Panc1 (cell line): ENCODE results near the gene ASB5. TPM values are rescaled to one million over a fixed set of nuclear protein-coding genes. Genes with fewer than 3 reads are reported as not detected.

Experiments
- ATAC-seq: fragments of 200-7000 bp; cut with Tn5 transposase; 2 replicates; pipeline ENCODE4 v1.9.1; 2020; ENCODE audit warnings: mild to moderate bottlenecking, moderate library complexity
- BruUV-seq: library from RNA; stranded (reverse); fragments of 400-500 nt; replicated peaks from 2 replicates; lab custom pipeline; 2021; lab: Mats Ljungman, UMichigan
- CTCF ChIA-PET: fragments of 300-600 bp; sonication (Branson Sonifier 250); formaldehyde crosslinking; loops from one replicate; lab custom pipeline; 2022; ENCODE audit warnings: antibody characterized with exemption; lab: Charles Lee
- POLR2A ChIA-PET: fragments of 300-600 bp; sonication (Branson Sonifier 250); formaldehyde crosslinking; loops from one replicate; lab custom pipeline; 2022; ENCODE audit warnings: antibody characterized with exemption; lab: Charles Lee
- DNase-seq: peaks from one replicate; pipeline ENCODE4 v3.0.0-alpha.2; 2010; ENCODE audit warnings: low read depth, low spot score
- H3K27ac ChIP-seq: 2 replicates; pipeline ENCODE4 v1.5.1; 2011; ENCODE audit warnings: mild to moderate bottlenecking, low read length, inconsistent platforms
- H3K27me3 ChIP-seq: fragments of 200-500 bp; sonication (Bioruptor generic); 2 replicates; pipeline ENCODE4 v1.6.0; 2014; ENCODE audit warnings: low read length, inconsistent platforms; ENCODE audit not compliant: control insufficient read depth, insufficient read depth
- H3K36me3 ChIP-seq: fragments of 200-500 bp; sonication (Bioruptor generic); 2 replicates; pipeline ENCODE4 v1.5.1; 2014; ENCODE audit warnings: inconsistent platforms, mild to moderate bottlenecking, low read length, moderate library complexity; ENCODE audit not compliant: control insufficient read depth, insufficient read depth
- H3K4me1 ChIP-seq: 2 replicates; pipeline ENCODE4 v1.5.1; 2011; ENCODE audit warnings: inconsistent platforms, mild to moderate bottlenecking, low read length, moderate library complexity; ENCODE audit not compliant: control insufficient read depth, insufficient read depth
- H3K4me3 ChIP-seq, 2 experiments: 2 replicates each; pipeline ENCODE4 v1.5.1; 2011 to 2012; ENCODE audit warnings: low read depth in 2 of 2, low read length in 2 of 2, mild to moderate bottlenecking in 2 of 2, inconsistent platforms in 1 of 2, moderate library complexity in 1 of 2
- H3K9me3 ChIP-seq: fragments of 200-500 bp; sonication (Bioruptor generic); 2 replicates; pipeline ENCODE4 v1.5.1; 2014; ENCODE audit warnings: low read depth, mild to moderate bottlenecking, inconsistent platforms, low read length, moderate library complexity; ENCODE audit not compliant: control insufficient read depth, insufficient read depth
- POLR2AphosphoS5 ChIP-seq: IDR thresholded peaks from 2 replicates; pipeline ENCODE4 v1.6.1; 2012; ENCODE audit warnings: mild to moderate bottlenecking, low read depth, low read length, moderate library complexity
- SIN3A ChIP-seq: IDR thresholded peaks from 2 replicates; pipeline ENCODE4 v1.6.1; 2012; ENCODE audit warnings: low read depth, mild to moderate bottlenecking, low read length, moderate library complexity, borderline replicate concordance; ENCODE audit not compliant: insufficient read depth
- TCF7L2 ChIP-seq: IDR thresholded peaks from 2 replicates; pipeline ENCODE4 v1.6.1; 2011; ENCODE audit warnings: mild to moderate bottlenecking, low read depth, low read length, inconsistent platforms
- in situ Hi-C: cut with HindIII; loops from 2 replicates; pipeline ENCODE4 v1.10.0; 2016; ENCODE audit warnings: low sequenced_read_pairs, low pct_unique_long_range_greater_than_20kb
- intact Hi-C: fragments of 100-400 bp; cut with micrococcal nuclease; formaldehyde crosslinking; loops from one replicate; pipeline ENCODE4 v1.10.0; 2022; ENCODE audit not compliant: unreplicated experiment
- total RNA-seq: library from RNA; stranded (reverse); gene quantifications from one replicate; pipeline ENCODE4 v1.2.1, GENCODE V29; 2021; ENCODE audit not compliant: unreplicated experiment
- TF ChIP-seq, protein P1 (sequence below): fragments of 450-650 bp; IDR thresholded peaks from 2 replicates; pipeline ENCODE4 v1.5.1; 2017; ENCODE audit warnings: mild to moderate bottlenecking
- TF ChIP-seq, protein P2 (sequence below), 2 experiments: IDR thresholded peaks; 2 replicates each; pipeline ENCODE4 v1.6.1; 2011 to 2012; ENCODE audit warnings: low read depth in 2 of 2, control low read depth in 1 of 2, low read length in 1 of 2, mild to moderate bottlenecking in 1 of 2, moderate library complexity in 1 of 2; ENCODE audit not compliant: insufficient read depth in 1 of 2

ASB5 gene
- total RNA-seq, 1 experiment from 2014 or later, result not detected

DNA sequence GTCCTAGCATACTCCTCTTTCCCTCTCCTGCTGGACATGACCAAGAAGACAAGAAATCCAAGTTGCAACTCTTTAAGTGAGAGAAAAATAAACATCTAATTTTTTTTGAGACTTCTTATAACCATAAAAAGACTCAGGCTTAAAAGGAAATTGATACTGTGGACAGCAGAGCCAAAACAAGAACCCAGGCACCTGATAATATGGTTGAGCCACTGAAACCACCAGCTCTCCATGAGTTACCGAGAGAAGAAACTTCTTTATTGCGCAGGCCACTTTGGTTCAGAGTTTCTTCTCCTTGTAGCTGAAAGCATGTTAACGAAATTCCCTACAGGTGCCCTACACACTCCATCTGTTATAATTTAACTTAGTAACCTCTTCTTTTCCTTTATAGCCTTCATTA, 39.4 kb upstream of the ASB5 start:
- Histone ChIP-seq H3K4me1 (no peaks in the 10 kb centered on the region), H3K9me3 (no peaks in the 10 kb centered on the region), H3K36me3 (no peaks in the 10 kb centered on the region), H3K27me3 (no peaks in the 10 kb centered on the region), H3K27ac (no peak overlapping the region), H3K4me3 (no peak overlapping the region)
- DNase-seq (no peak), ATAC-seq (no peak)
- ChIA-PET CTCF (no interaction called here), POLR2A (no interaction called here)
- no TSS peak for BruUV-seq
- intact Hi-C loops (no loop called here), in situ Hi-C loops (no loop called here)
- no peak for TF ChIP-seq SIN3A
- no peak for TF ChIP-seq POLR2AphosphoS5
- TF ChIP-seq, protein P1, sequence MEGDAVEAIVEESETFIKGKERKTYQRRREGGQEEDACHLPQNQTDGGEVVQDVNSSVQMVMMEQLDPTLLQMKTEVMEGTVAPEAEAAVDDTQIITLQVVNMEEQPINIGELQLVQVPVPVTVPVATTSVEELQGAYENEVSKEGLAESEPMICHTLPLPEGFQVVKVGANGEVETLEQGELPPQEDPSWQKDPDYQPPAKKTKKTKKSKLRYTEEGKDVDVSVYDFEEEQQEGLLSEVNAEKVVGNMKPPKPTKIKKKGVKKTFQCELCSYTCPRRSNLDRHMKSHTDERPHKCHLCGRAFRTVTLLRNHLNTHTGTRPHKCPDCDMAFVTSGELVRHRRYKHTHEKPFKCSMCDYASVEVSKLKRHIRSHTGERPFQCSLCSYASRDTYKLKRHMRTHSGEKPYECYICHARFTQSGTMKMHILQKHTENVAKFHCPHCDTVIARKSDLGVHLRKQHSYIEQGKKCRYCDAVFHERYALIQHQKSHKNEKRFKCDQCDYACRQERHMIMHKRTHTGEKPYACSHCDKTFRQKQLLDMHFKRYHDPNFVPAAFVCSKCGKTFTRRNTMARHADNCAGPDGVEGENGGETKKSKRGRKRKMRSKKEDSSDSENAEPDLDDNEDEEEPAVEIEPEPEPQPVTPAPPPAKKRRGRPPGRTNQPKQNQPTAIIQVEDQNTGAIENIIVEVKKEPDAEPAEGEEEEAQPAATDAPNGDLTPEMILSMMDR, result no peak
- no peak for TF ChIP-seq TCF7L2
- TF ChIP-seq, protein P2, sequence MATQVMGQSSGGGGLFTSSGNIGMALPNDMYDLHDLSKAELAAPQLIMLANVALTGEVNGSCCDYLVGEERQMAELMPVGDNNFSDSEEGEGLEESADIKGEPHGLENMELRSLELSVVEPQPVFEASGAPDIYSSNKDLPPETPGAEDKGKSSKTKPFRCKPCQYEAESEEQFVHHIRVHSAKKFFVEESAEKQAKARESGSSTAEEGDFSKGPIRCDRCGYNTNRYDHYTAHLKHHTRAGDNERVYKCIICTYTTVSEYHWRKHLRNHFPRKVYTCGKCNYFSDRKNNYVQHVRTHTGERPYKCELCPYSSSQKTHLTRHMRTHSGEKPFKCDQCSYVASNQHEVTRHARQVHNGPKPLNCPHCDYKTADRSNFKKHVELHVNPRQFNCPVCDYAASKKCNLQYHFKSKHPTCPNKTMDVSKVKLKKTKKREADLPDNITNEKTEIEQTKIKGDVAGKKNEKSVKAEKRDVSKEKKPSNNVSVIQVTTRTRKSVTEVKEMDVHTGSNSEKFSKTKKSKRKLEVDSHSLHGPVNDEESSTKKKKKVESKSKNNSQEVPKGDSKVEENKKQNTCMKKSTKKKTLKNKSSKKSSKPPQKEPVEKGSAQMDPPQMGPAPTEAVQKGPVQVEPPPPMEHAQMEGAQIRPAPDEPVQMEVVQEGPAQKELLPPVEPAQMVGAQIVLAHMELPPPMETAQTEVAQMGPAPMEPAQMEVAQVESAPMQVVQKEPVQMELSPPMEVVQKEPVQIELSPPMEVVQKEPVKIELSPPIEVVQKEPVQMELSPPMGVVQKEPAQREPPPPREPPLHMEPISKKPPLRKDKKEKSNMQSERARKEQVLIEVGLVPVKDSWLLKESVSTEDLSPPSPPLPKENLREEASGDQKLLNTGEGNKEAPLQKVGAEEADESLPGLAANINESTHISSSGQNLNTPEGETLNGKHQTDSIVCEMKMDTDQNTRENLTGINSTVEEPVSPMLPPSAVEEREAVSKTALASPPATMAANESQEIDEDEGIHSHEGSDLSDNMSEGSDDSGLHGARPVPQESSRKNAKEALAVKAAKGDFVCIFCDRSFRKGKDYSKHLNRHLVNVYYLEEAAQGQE (IDR thresholded peaks at IDR 0.05; ENCODE audit: insufficient read depth in 1 of 2, low read depth in 2 of 2, low read length in 1 of 2), result no peak

DNA sequence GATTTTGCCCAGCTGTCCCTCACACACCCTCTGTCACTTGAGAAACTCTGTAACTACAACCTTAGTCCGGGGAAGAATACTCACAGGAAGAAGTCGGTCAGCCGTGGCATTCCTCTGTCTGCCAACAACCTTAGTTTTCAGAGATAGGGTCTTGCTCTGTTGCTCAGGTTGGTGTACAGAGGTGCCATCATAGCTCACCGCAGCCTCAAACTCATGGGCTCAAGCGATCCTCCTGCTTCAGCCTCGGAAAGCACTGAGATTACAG, 38.6 kb upstream of the ASB5 start:
- POLR2A ChIA-PET, result no interaction called here
- ATAC-seq (no peak), DNase-seq (no peak)
- no peaks in the 10 kb centered on the region for H3K36me3 ChIP-seq
- CTCF ChIA-PET, result no interaction called here
- H3K27me3 ChIP-seq, result no peaks in the 10 kb centered on the region
- no peaks in the 10 kb centered on the region for H3K9me3 ChIP-seq
- TF ChIP-seq, protein P2 (IDR thresholded peaks at IDR 0.05; ENCODE audit: insufficient read depth in 1 of 2, low read depth in 2 of 2, low read length in 1 of 2), result no peak
- TF ChIP-seq, protein P1, result no peak
- TF ChIP-seq TCF7L2, result no peak
- no peak for TF ChIP-seq SIN3A
- no peak for TF ChIP-seq POLR2AphosphoS5
- no peak overlapping the region for H3K27ac ChIP-seq
- in situ Hi-C loops (no loop called here), intact Hi-C loops (no loop called here)
- no TSS peak for BruUV-seq
- no peaks in the 10 kb centered on the region for H3K4me1 ChIP-seq
- no peak overlapping the region for H3K4me3 ChIP-seq
